H9 (cell line): ENCODE data around the gene RNASE8. TPM values are rescaled to one million over a fixed set of nuclear protein-coding genes. Genes with fewer than 3 reads are reported as not detected.

Experiments used
- DNase-seq: peaks from one replicate; pipeline ENCODE4 v3.0.0-alpha.2; 2017
- H2AFZ ChIP-seq: one replicate; pipeline ENCODE4 v1.6.1; 2013; ENCODE audit warnings: mild to moderate bottlenecking, low read length, control low read depth, moderate library complexity
- H2AK5ac ChIP-seq: 2 replicates; pipeline ENCODE4 v1.6.1; 2013; ENCODE audit warnings: low read length, control low read depth, mixed read lengths; ENCODE audit not compliant: insufficient read length
- H2BK120ac ChIP-seq: one replicate; pipeline ENCODE4 v1.6.1; 2013; ENCODE audit warnings: low read depth, mild to moderate bottlenecking, low read length, control low read depth, inconsistent platforms; ENCODE audit not compliant: poor library complexity, severe bottlenecking
- H2BK12ac ChIP-seq: 2 replicates; pipeline ENCODE4 v1.6.1; 2013; ENCODE audit warnings: low read length, control low read depth, mixed read lengths, low read depth; ENCODE audit not compliant: insufficient read length
- H2BK15ac ChIP-seq: 2 replicates; pipeline ENCODE4 v1.6.1; 2013; ENCODE audit warnings: low read depth, low read length, control low read depth
- H2BK20ac ChIP-seq: one replicate; pipeline ENCODE4 v1.6.1; 2013; ENCODE audit warnings: low read depth, mild to moderate bottlenecking, low read length, control low read depth, inconsistent platforms; ENCODE audit not compliant: poor library complexity, severe bottlenecking
- H2BK5ac ChIP-seq: 2 replicates; pipeline ENCODE4 v1.6.1; 2013; ENCODE audit warnings: low read length, control low read depth, mixed read lengths; ENCODE audit not compliant: insufficient read length
- H3K14ac ChIP-seq: 2 replicates; pipeline ENCODE4 v1.6.1; 2013; ENCODE audit warnings: low read length, control low read depth; ENCODE audit not compliant: insufficient read depth
- H3K18ac ChIP-seq: 2 replicates; pipeline ENCODE4 v1.6.1; 2013; ENCODE audit warnings: low read depth, mild to moderate bottlenecking, mixed read lengths, low read length, control low read depth; ENCODE audit not compliant: insufficient read length
- H3K23ac ChIP-seq: 2 replicates; pipeline ENCODE4 v1.6.1; 2013; ENCODE audit warnings: low read length, control low read depth, mixed read lengths, low read depth; ENCODE audit not compliant: insufficient read length
- H3K23me2 ChIP-seq: 2 replicates; pipeline ENCODE4 v1.6.1; 2013; ENCODE audit warnings: low read depth, mild to moderate bottlenecking, mixed read lengths, low read length, control low read depth; ENCODE audit not compliant: insufficient read length, poor library complexity, severe bottlenecking
- H3K27ac ChIP-seq: 2 replicates; pipeline ENCODE4 v1.5.1; 2013; ENCODE audit warnings: low read length, control low read depth, mixed read lengths, low read depth; ENCODE audit not compliant: insufficient read length
- H3K27me3 ChIP-seq: 2 replicates; pipeline ENCODE4 v1.6.1; 2013; ENCODE audit warnings: low read length, control low read depth, inconsistent platforms; ENCODE audit not compliant: insufficient read depth
- H3K4ac ChIP-seq: 2 replicates; pipeline ENCODE4 v1.6.1; 2013; ENCODE audit warnings: low read depth, mild to moderate bottlenecking, control low read depth, inconsistent platforms, low read length, moderate library complexity
- H3K4me1 ChIP-seq: 2 replicates; pipeline ENCODE4 v1.6.1; 2013; ENCODE audit warnings: low read length, control low read depth, inconsistent platforms; ENCODE audit not compliant: insufficient read depth
- H3K4me2 ChIP-seq: 2 replicates; pipeline ENCODE4 v1.6.1; 2013; ENCODE audit warnings: low read length, control low read depth, mixed read lengths; ENCODE audit not compliant: insufficient read length, insufficient read depth
- H3K56ac ChIP-seq: 2 replicates; pipeline ENCODE4 v1.6.1; 2013; ENCODE audit warnings: low read depth, mild to moderate bottlenecking, mixed read lengths, low read length, control low read depth; ENCODE audit not compliant: insufficient read length
- H3K79me1 ChIP-seq: 2 replicates; pipeline ENCODE4 v1.6.1; 2013; ENCODE audit warnings: low read depth, mild to moderate bottlenecking, moderate library complexity, low read length, control low read depth, inconsistent platforms; ENCODE audit not compliant: insufficient read depth, poor library complexity, severe bottlenecking
- H3K79me2 ChIP-seq: 2 replicates; pipeline ENCODE4 v1.6.1; 2013; ENCODE audit warnings: low read length, control low read depth, inconsistent platforms; ENCODE audit not compliant: insufficient read depth
- H3K9ac ChIP-seq: 2 replicates; pipeline ENCODE4 v1.6.1; 2013; ENCODE audit warnings: low read length, control low read depth, mixed read lengths; ENCODE audit not compliant: insufficient read length; ENCODE audit errors: extremely low read depth
- H3K9me3 ChIP-seq: one replicate; pipeline ENCODE4 v1.6.1; 2013; ENCODE audit warnings: low read depth, low read length, inconsistent platforms; ENCODE audit not compliant: control insufficient read depth
- H3T11ph ChIP-seq: one replicate; pipeline ENCODE4 v1.6.1; 2013; ENCODE audit warnings: mild to moderate bottlenecking, low read length, control low read depth, inconsistent platforms
- H4K20me1 ChIP-seq: one replicate; pipeline ENCODE4 v1.6.1; 2013; ENCODE audit not compliant: control insufficient read depth, insufficient read length, insufficient read depth
- H4K5ac ChIP-seq: 2 replicates; pipeline ENCODE4 v1.6.1; 2013; ENCODE audit warnings: low read depth, mild to moderate bottlenecking, mixed read lengths, low read length, control low read depth; ENCODE audit not compliant: insufficient read length
- H4K8ac ChIP-seq: replicated peaks from 2 replicates; pipeline ENCODE4 v1.6.1; 2013; ENCODE audit warnings: low read length, control low read depth, mixed read lengths, low read depth; ENCODE audit not compliant: insufficient read length
- H4K91ac ChIP-seq: 2 replicates; pipeline ENCODE4 v1.6.1; 2013; ENCODE audit warnings: low read depth, mild to moderate bottlenecking, moderate library complexity, mixed read lengths, low read length, control low read depth; ENCODE audit not compliant: insufficient read length
- H3K27ac Mint-ChIP-seq, 3 experiments: 2 replicates in 2 of 3; 3 replicates in 1 of 3; pipeline ENCODE4 v1.8.0; 2020 to 2021; ENCODE audit warnings: mixed read lengths in 3 of 3, mild to moderate bottlenecking in 1 of 3, moderate library complexity in 1 of 3
- H3K27me3 Mint-ChIP-seq: 2 replicates; pipeline ENCODE4 v1.8.0; 2021; ENCODE audit warnings: low read depth, mild to moderate bottlenecking, moderate library complexity, mixed read lengths
- H3K36me3 Mint-ChIP-seq, 3 experiments: 2 replicates in 2 of 3; 3 replicates in 1 of 3; pipeline ENCODE4 v1.8.0; 2020 to 2021; ENCODE audit warnings: low read depth in 3 of 3, mixed read lengths in 3 of 3; ENCODE audit not compliant: insufficient read depth in 1 of 3
- H3K4me1 Mint-ChIP-seq, 2 experiments: 2 replicates each; pipeline ENCODE4 v1.8.0; 2020; ENCODE audit warnings: mixed read lengths in 2 of 2
- H3K4me3 Mint-ChIP-seq, 2 experiments: 2 replicates in 1 of 2; 3 replicates in 1 of 2; pipeline ENCODE4 v1.8.0; 2020 to 2021; ENCODE audit warnings: mild to moderate bottlenecking in 2 of 2, mixed read lengths in 2 of 2, moderate library complexity in 1 of 2
- H3K9me3 Mint-ChIP-seq, 2 experiments: 2 replicates in 1 of 2; 3 replicates in 1 of 2; pipeline ENCODE4 v1.8.0; 2020; ENCODE audit warnings: mild to moderate bottlenecking in 2 of 2, mixed read lengths in 2 of 2, moderate library complexity in 1 of 2
- WGBS: extraction: QIAGEN DNeasy Blood & Tissue Kit; methylation state at CpG from one replicate; pipeline ENCODE4 v1.1.7; 2013; ENCODE audit warnings: missing lambda C conversion rate, low lambda C conversion rate, mixed read lengths; ENCODE audit not compliant: insufficient read length; ENCODE audit errors: extremely low coverage; 5-methylcytosine and 5-hydroxymethylcytosine counted together
- total RNA-seq: library from RNA; stranded (reverse); gene quantifications from 2 replicates; pipeline ENCODE4 v1.2.1, GENCODE V29; 2021
- TF ChIP-seq, protein P1 (sequence below): fragments of 200-600 bp; sonication (generic); conservative IDR thresholded peaks from 3 replicates; pipeline ENCODE4 v1.8.0; 2021; ENCODE audit warnings: antibody characterized with exemption, mild to moderate bottlenecking

Gene RNASE8
- total RNA-seq, 1 experiment from 2014 or later, result not detected

DNA sequence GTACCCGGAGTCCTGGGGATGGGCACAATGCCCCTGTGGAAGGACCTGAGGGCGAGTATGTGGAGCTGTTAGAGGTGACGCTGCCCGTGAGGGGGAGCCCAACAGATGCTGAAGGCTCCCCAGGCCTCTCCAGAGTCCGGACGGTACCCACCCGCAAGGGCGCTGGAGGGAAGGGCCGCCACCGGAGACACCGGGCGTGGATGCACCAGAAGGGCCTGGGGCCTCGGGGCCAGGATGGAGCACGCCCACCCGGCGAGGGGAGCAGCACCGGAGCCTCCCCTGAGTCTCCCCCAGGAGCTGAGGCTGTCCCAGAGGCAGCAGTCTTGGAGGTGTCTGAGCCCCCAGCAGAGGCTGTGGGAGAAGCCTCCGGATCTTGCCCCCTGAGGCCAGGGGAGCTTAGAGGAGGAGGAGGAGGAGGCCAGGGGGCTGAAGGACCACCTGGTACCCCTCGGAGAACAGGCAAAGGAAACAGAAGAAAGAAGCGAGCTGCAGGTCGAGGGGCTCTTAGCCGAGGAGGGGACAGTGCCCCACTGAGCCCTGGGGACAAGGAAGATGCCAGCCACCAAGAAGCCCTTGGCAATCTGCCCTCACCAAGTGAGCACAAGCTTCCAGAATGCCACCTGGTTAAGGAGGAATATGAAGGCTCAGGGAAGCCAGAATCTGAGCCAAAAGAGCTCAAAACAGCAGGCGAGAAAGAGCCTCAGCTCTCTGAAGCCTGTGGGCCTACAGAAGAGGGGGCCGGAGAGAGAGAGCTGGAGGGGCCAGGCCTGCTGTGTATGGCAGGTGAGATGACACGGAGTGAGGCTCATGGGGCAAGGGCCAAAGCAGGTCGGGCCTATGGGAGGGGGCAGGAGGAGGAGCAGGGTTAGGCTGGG lies 17.0 kb downstream of the RNASE8 start:
- TF ChIP-seq, protein P1, sequence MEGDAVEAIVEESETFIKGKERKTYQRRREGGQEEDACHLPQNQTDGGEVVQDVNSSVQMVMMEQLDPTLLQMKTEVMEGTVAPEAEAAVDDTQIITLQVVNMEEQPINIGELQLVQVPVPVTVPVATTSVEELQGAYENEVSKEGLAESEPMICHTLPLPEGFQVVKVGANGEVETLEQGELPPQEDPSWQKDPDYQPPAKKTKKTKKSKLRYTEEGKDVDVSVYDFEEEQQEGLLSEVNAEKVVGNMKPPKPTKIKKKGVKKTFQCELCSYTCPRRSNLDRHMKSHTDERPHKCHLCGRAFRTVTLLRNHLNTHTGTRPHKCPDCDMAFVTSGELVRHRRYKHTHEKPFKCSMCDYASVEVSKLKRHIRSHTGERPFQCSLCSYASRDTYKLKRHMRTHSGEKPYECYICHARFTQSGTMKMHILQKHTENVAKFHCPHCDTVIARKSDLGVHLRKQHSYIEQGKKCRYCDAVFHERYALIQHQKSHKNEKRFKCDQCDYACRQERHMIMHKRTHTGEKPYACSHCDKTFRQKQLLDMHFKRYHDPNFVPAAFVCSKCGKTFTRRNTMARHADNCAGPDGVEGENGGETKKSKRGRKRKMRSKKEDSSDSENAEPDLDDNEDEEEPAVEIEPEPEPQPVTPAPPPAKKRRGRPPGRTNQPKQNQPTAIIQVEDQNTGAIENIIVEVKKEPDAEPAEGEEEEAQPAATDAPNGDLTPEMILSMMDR, result no peak
- no peak for DNase-seq
- Histone ChIP-seq H3K4me1 (peaks cover 4% of the 10 kb centered on the region; the same call in 1 of the 2 replicates), H2AFZ (no peak overlapping the region), H3K79me1 (no peaks in the 10 kb centered on the region), H3K23ac (no peak overlapping the region), H3K14ac (no peak overlapping the region), H3K18ac (no peak overlapping the region), H4K8ac (no peak overlapping the region), H3K9me3 (no peaks in the 10 kb centered on the region), H3K56ac (no peak overlapping the region), H2BK120ac (no peak overlapping the region), H2BK15ac (no peak overlapping the region), H3K27ac (no peak overlapping the region), H2BK20ac (no peak overlapping the region), H3T11ph (no peak overlapping the region), H4K5ac (no peak overlapping the region), H3K9ac (no peak overlapping the region), H3K23me2 (peaks cover 19% of the 10 kb centered on the region), H3K27me3 (no peaks in the 10 kb centered on the region), H4K91ac (no peak overlapping the region), H2BK5ac (no peak overlapping the region), H2BK12ac (no peak overlapping the region), H3K4me2 (no peak overlapping the region), H3K79me2 (no peaks in the 10 kb centered on the region), H3K4ac (no peak overlapping the region), H4K20me1 (no peaks in the 10 kb centered on the region), H2AK5ac (no peak overlapping the region)
- WGBS, result no CpG with 5 or more reads among the region's 26 CpGs
- H3K9me3 Mint-ChIP-seq, result no peaks in the 10 kb centered on the region
- H3K27ac Mint-ChIP-seq, result no peak overlapping the region
- no peak overlapping the region for H3K4me3 Mint-ChIP-seq
- peaks cover 15 to 16% of the 10 kb centered on the region in 2 experiments for H3K4me1 Mint-ChIP-seq
- H3K27me3 Mint-ChIP-seq, result no peaks in the 10 kb centered on the region; the same call in 1 of the 2 replicates
- peaks cover 47 to 74% (median 69%) of the 10 kb centered on the region in 3 experiments for H3K36me3 Mint-ChIP-seq
